H1 (cell line): ENCODE results near the gene SLC25A28. TPM values are rescaled to one million over a fixed set of nuclear protein-coding genes. Genes with fewer than 3 reads are reported as not detected.

ENCODE experiments used
- CTCF ChIA-PET: fragments of 300-600 bp; sonication (Branson Sonifier 250); formaldehyde crosslinking; loops from one replicate; lab custom pipeline; 2021; ENCODE audit not compliant: partially characterized antibody; lab: Charles Lee
- POLR2A ChIA-PET: fragments of 300-600 bp; sonication (Branson Sonifier 250); formaldehyde crosslinking; loops from one replicate; lab custom pipeline; 2021; ENCODE audit warnings: inconsistent platforms; ENCODE audit not compliant: partially characterized antibody; lab: Charles Lee
- DNase-seq, 2 experiments: peaks; one replicate each; pipeline versions ENCODE4 v3.0.0 to v3.0.0-alpha.2; 2010 to 2022; ENCODE audit warnings: low spot score in 2 of 2, low read depth in 1 of 2, mixed read lengths in 1 of 2
- FAIRE-seq: peaks from 2 replicates; lab custom pipeline; 2011; peaks lifted over from hg19 to GRCh38; lab: Jason Lieb, UNC
- H2AFZ ChIP-seq: 2 replicates; pipeline ENCODE4 v1.8.1; 2012; ENCODE audit warnings: low read length, inconsistent platforms
- H2AK5ac ChIP-seq: 2 replicates; pipeline ENCODE4 v1.6.1; 2013; ENCODE audit warnings: low read depth, low read length
- H2BK120ac ChIP-seq: replicated peaks from 2 replicates; pipeline ENCODE3; 2013; ENCODE audit warnings: low read depth, low read length, inconsistent platforms
- H2BK12ac ChIP-seq: 2 replicates; pipeline ENCODE4 v1.6.1; 2013; ENCODE audit warnings: low read depth, low read length
- H2BK15ac ChIP-seq: 2 replicates; pipeline ENCODE4 v1.6.1; 2013; ENCODE audit warnings: low read length
- H2BK20ac ChIP-seq: 2 replicates; pipeline ENCODE4 v1.6.1; 2013; ENCODE audit warnings: low read length
- H2BK5ac ChIP-seq: 2 replicates; pipeline ENCODE4 v1.6.1; 2013; ENCODE audit warnings: low read depth, low read length
- H3K14ac ChIP-seq: 2 replicates; pipeline ENCODE4 v1.6.1; 2013; ENCODE audit warnings: inconsistent platforms; ENCODE audit not compliant: insufficient read length
- H3K18ac ChIP-seq: 2 replicates; pipeline ENCODE4 v1.6.1; 2013; ENCODE audit warnings: low read length; ENCODE audit errors: extremely low read depth
- H3K23ac ChIP-seq: 2 replicates; pipeline ENCODE4 v1.6.1; 2013; ENCODE audit warnings: inconsistent platforms; ENCODE audit not compliant: insufficient read length
- H3K23me2 ChIP-seq: 2 replicates; pipeline ENCODE4 v1.6.1; 2013; ENCODE audit warnings: low read depth, low read length
- H3K27ac ChIP-seq: 2 replicates; pipeline ENCODE4 v1.6.1; 2011; ENCODE audit warnings: low read depth, low read length, inconsistent platforms
- H3K27me3 ChIP-seq, 4 experiments: replicated peaks in 1 of 4; 1 replicate in 1 of 4; 2 replicates in 3 of 4; pipeline versions ENCODE4 v1.6.1 to v1.8.1; 2011 to 2013; ENCODE audit warnings: low read length in 3 of 4, mild to moderate bottlenecking in 3 of 4, inconsistent platforms in 2 of 4, mixed read lengths in 2 of 4, moderate library complexity in 1 of 4; ENCODE audit not compliant: control insufficient read depth in 3 of 4, insufficient read depth in 3 of 4; ENCODE audit errors: extremely low read depth in 1 of 4
- H3K36me3 ChIP-seq, 4 experiments: 2 replicates each; pipeline versions ENCODE4 v1.6.1 to v1.8.1; 2011 to 2013; ENCODE audit warnings: mild to moderate bottlenecking in 4 of 4, low read length in 3 of 4, moderate library complexity in 2 of 4, control low read depth in 1 of 4, inconsistent platforms in 1 of 4; ENCODE audit not compliant: insufficient read depth in 4 of 4, control insufficient read depth in 2 of 4
- H3K4ac ChIP-seq: replicated peaks from 2 replicates; pipeline ENCODE3; 2013; ENCODE audit warnings: low read length, low read depth, mixed read lengths, inconsistent platforms; ENCODE audit not compliant: insufficient read length
- H3K4me1 ChIP-seq, 4 experiments: replicated peaks in 1 of 4; 1 replicate in 1 of 4; 2 replicates in 3 of 4; pipeline versions ENCODE4 v1.6.1 to v1.8.1; 2011 to 2013; ENCODE audit warnings: low read length in 3 of 4, inconsistent platforms in 2 of 4, mixed read lengths in 1 of 4; ENCODE audit not compliant: insufficient read depth in 4 of 4, control insufficient read depth in 3 of 4
- H3K4me2 ChIP-seq, 2 experiments: 2 replicates each; pipeline versions ENCODE4 v1.6.1 to v1.8.1; 2011 to 2013; ENCODE audit warnings: low read depth in 2 of 2, low read length in 2 of 2, control low read depth in 1 of 2, inconsistent platforms in 1 of 2, mild to moderate bottlenecking in 1 of 2; ENCODE audit not compliant: insufficient read depth in 1 of 2
- H3K4me3 ChIP-seq, 4 experiments: fragments of 200-600, 300-600 bp in 1 of 4; sonication (generic), shearing (Covaris generic), sonication (Bioruptor Twin) in 1 of 4; 2 replicates each; pipeline versions ENCODE4 v1.5.1 to v1.8.1; 2011 to 2016; ENCODE audit warnings: low read length in 4 of 4, low read depth in 3 of 4, control low read depth in 2 of 4, inconsistent platforms in 2 of 4, mild to moderate bottlenecking in 2 of 4, mixed read lengths in 1 of 4, moderate library complexity in 1 of 4; ENCODE audit not compliant: insufficient read depth in 2 of 4; ENCODE audit errors: extremely low read depth in 1 of 4
- H3K56ac ChIP-seq: replicated peaks from 2 replicates; pipeline ENCODE3; 2013; ENCODE audit warnings: low read depth, mild to moderate bottlenecking, mixed read lengths, low read length, inconsistent platforms; ENCODE audit not compliant: insufficient read length
- H3K79me1 ChIP-seq: 2 replicates; pipeline ENCODE4 v1.6.1; 2013; ENCODE audit warnings: low read depth, low read length, control low read depth
- H3K79me2 ChIP-seq, 2 experiments: 2 replicates each; pipeline versions ENCODE4 v1.6.1 to v1.8.1; 2012 to 2013; ENCODE audit warnings: low read length in 2 of 2, mild to moderate bottlenecking in 2 of 2, inconsistent platforms in 1 of 2; ENCODE audit not compliant: insufficient read depth in 2 of 2, control insufficient read depth in 1 of 2
- H3K9ac ChIP-seq, 4 experiments: replicated peaks in 1 of 4; 1 replicate in 1 of 4; 2 replicates in 3 of 4; pipeline versions ENCODE4 v1.6.1 to v1.8.1; 2011 to 2013; ENCODE audit warnings: low read depth in 3 of 4, low read length in 3 of 4, control low read depth in 2 of 4, mild to moderate bottlenecking in 2 of 4, moderate library complexity in 2 of 4, inconsistent platforms in 1 of 4; ENCODE audit errors: extremely low read depth in 1 of 4
- H3K9me3 ChIP-seq, 2 experiments: 2 replicates each; pipeline versions ENCODE4 v1.6.1 to v1.8.1; 2012 to 2013; ENCODE audit warnings: mild to moderate bottlenecking in 2 of 2, moderate library complexity in 2 of 2, control low read depth in 1 of 2, inconsistent platforms in 1 of 2, low read depth in 1 of 2, low read length in 1 of 2, mixed read lengths in 1 of 2; ENCODE audit not compliant: insufficient read depth in 2 of 2
- H4K20me1 ChIP-seq, 2 experiments: replicated peaks in 1 of 2; 2 replicates each; pipeline versions ENCODE3 to v1.8.1; 2011 to 2013; ENCODE audit warnings: inconsistent platforms in 2 of 2, low read length in 2 of 2, mild to moderate bottlenecking in 1 of 2; ENCODE audit not compliant: insufficient read depth in 2 of 2, control insufficient read depth in 1 of 2
- H4K5ac ChIP-seq: 2 replicates; pipeline ENCODE4 v1.6.1; 2013; ENCODE audit warnings: low read length, low read depth, mixed read lengths, inconsistent platforms; ENCODE audit not compliant: insufficient read length
- H4K8ac ChIP-seq: 2 replicates; pipeline ENCODE4 v1.8.0; 2013; ENCODE audit warnings: mild to moderate bottlenecking, moderate library complexity, low read length, inconsistent platforms; ENCODE audit not compliant: insufficient read depth; ENCODE audit errors: extremely low read depth
- H4K91ac ChIP-seq: replicated peaks from 2 replicates; pipeline ENCODE3; 2013; ENCODE audit warnings: low read length, mixed read lengths, inconsistent platforms; ENCODE audit not compliant: insufficient read length
- EZH2 ChIP-seq: fragments of 200-600 bp; sonication (generic); IDR thresholded peaks from 2 replicates; pipeline ENCODE4 v1.7.1; 2012; ENCODE audit warnings: low read depth, mild to moderate bottlenecking, moderate library complexity, low read length, inconsistent platforms; ENCODE audit not compliant: severe bottlenecking
- GABPA ChIP-seq: IDR thresholded peaks from 2 replicates; pipeline ENCODE4 v1.6.1; 2011; ENCODE audit warnings: mild to moderate bottlenecking, low read length, moderate library complexity, borderline replicate concordance; ENCODE audit not compliant: insufficient read depth
- GTF2F1 ChIP-seq: IDR thresholded peaks from 2 replicates; pipeline ENCODE4 v1.6.1; 2012; ENCODE audit warnings: low read depth, low read length, improper control_type of control experiment, borderline replicate concordance
- KDM4A ChIP-seq: IDR thresholded peaks from one replicate; pipeline ENCODE4 v1.7.1; 2012; ENCODE audit warnings: low read depth, mild to moderate bottlenecking, moderate library complexity, low read length, inconsistent platforms; ENCODE audit not compliant: severe bottlenecking
- KDM5A ChIP-seq: fragments of 200-600 bp; IDR thresholded peaks from 2 replicates; pipeline ENCODE4 v1.7.1; 2012; ENCODE audit warnings: mild to moderate bottlenecking, low read length, inconsistent platforms, mixed read lengths
- SAP30 ChIP-seq: fragments of 300-600 bp; sonication (generic); IDR thresholded peaks from 2 replicates; pipeline ENCODE4 v1.7.1; 2012; ENCODE audit warnings: low read length, moderate library complexity, mild to moderate bottlenecking, inconsistent platforms; ENCODE audit not compliant: insufficient read depth, insufficient replicate concordance
- SIRT6 ChIP-seq: IDR thresholded peaks from one replicate; pipeline ENCODE4 v1.7.1; 2012; ENCODE audit warnings: low read length, inconsistent platforms
- SP4 ChIP-seq: IDR thresholded peaks from 2 replicates; pipeline ENCODE4 v1.6.1; 2012; ENCODE audit warnings: low read length, inconsistent platforms
- SRF ChIP-seq: IDR thresholded peaks from 2 replicates; pipeline ENCODE4 v1.6.1; 2011; ENCODE audit warnings: mild to moderate bottlenecking, low read depth, low read length, moderate library complexity
- SUZ12 ChIP-seq: fragments of 200-600 bp; sonication (generic); IDR thresholded peaks from 2 replicates; pipeline ENCODE4 v1.6.1; 2012; ENCODE audit warnings: mild to moderate bottlenecking, inconsistent platforms, low read length, moderate library complexity, mixed read lengths
- TBP ChIP-seq: IDR thresholded peaks from 2 replicates; pipeline ENCODE4 v1.6.1; 2011; ENCODE audit warnings: low read depth, low read length, improper control_type of control experiment
- ZNF274 ChIP-seq: IDR thresholded peaks from 2 replicates; pipeline ENCODE4 v1.7.0; 2012; ENCODE audit warnings: low read length, borderline replicate concordance; ENCODE audit errors: extremely low read depth
- WGBS, 2 experiments: shearing (Covaris generic) in 1 of 2; methylation state at CpG; one replicate each; pipeline versions ENCODE4 v1.1.6 to v1.1.7; 2013 to 2015; ENCODE audit warnings: low lambda C conversion rate in 2 of 2, mixed read lengths in 2 of 2, inconsistent platforms in 1 of 2, low coverage in 1 of 2, missing lambda C conversion rate in 1 of 2; ENCODE audit not compliant: insufficient replicate concordance in 2 of 2, insufficient coverage in 1 of 2, insufficient read length in 1 of 2; ENCODE audit errors: extremely low coverage in 1 of 2, missing lambda C conversion rate in 1 of 2; 5-methylcytosine and 5-hydroxymethylcytosine counted together
- polyA plus RNA-seq, 7 experiments: library from polyadenylated mRNA; depleted of rRNA in 3 of 7; stranded (reverse) in 5 of 7; unstranded in 2 of 7; fragments of >200 nt in 5 of 7; fragments of 200-250 nt in 2 of 7; gene quantifications; 1 replicate in 5 of 7; 2 replicates in 1 of 7; 4 replicates in 1 of 7; pipeline versions ENCODE4 v1.2.1 to v1.2.3, GENCODE V29; 2011 to 2013; ENCODE audit warnings: missing spikeins in 2 of 7, mixed read lengths in 2 of 7
- total RNA-seq: library from RNA; stranded (reverse); fragmentation: NEBNext Ultra II Directional; extraction: Animal tissue kit (Norgen Biotek cat#: 25700); gene quantifications from 2 replicates; pipeline ENCODE4 v1.2.1, GENCODE V29; 2021

The SLC25A28 gene
- total and polyA plus RNA-seq, 2 of the 8 experiments (the other 6 are each of a cell fraction or from before 2014, with no cell fraction given) = 17.2 to 18.5 TPM

GRCh38 chr10:99661377-99661763, 41.1 kb upstream of the SLC25A28 start:
- Histone ChIP-seq H2BK12ac (no peak overlapping the region), H2BK5ac (no peak overlapping the region), H3K4me1 (no peaks in the 10 kb centered on the region; a peak in 1 of 7 replicates), H4K5ac (no peak overlapping the region), H3K4me3 (no peak overlapping the region), H3K23me2 (peaks cover 6% of the 10 kb centered on the region; the same call in 1 of the 2 replicates), H3K9me3 (no peaks in the 10 kb centered on the region), H2AK5ac (no peak overlapping the region), H4K20me1 (peaks cover 0 to 2% of the 10 kb centered on the region in 2 experiments), H3K9ac (no peak overlapping the region; a peak in 1 of 7 replicates), H3K27ac (no peak overlapping the region), H3K36me3 (no peaks in the 10 kb centered on the region; a peak in 1 of 8 replicates), H4K8ac (no peak overlapping the region), H2BK120ac (no peak overlapping the region), H3K79me1 (no peaks in the 10 kb centered on the region), H3K56ac (no peak overlapping the region), H3K14ac (no peak overlapping the region), H3K4me2 (no peak overlapping the region), H3K4ac (no peak overlapping the region), H4K91ac (no peak overlapping the region), H2BK15ac (no peak overlapping the region), H3K79me2 (no peaks in the 10 kb centered on the region), H2BK20ac (no peak overlapping the region), H3K27me3 (peaks cover 0 to 11% (median 2%) of the 10 kb centered on the region in 4 experiments; a peak in 5 of 7 replicates), H2AFZ (no peak overlapping the region), H3K18ac (no peak overlapping the region), H3K23ac (no peak overlapping the region)
- 90% methylated on average over 6 of the region's 6 CpGs; no CpG with 5 or more reads in 1 of the 2 experiments for whole genome bisulfite sequencing, 2 experiments
- ChIA-PET POLR2A (no interaction called here), CTCF (no interaction called here)
- DNase-seq (no peak), FAIRE-seq (no peak)
- TF ChIP-seq ZNF274 (no peak), SP4 (no peak), SAP30 (no peak), GTF2F1 (no peak), KDM5A (no peak), TBP (no peak), KDM4A (no peak), SRF (no peak), EZH2 (no peak), SIRT6 (no peak), GABPA (no peak), SUZ12 (no peak)
